OCI-LY1 (cell line): ENCODE measurements around the gene ELK4.

Experiments used
- CTCF ChIP-seq: fragments of 200-600 bp; sonication (generic), shearing (Covaris generic); IDR thresholded peaks from 2 replicates; pipeline ENCODE4 v1.5.1; 2017; ENCODE audit warnings: mild to moderate bottlenecking, antibody characterized with exemption, low read length, moderate library complexity, mixed read lengths
- EZH2 ChIP-seq: fragments of 200-600 bp; sonication (generic), shearing (Covaris generic); IDR thresholded peaks from 2 replicates; pipeline ENCODE4 v1.8.0; 2017; ENCODE audit warnings: borderline replicate concordance, mixed run types, mild to moderate bottlenecking, antibody characterized with exemption, low read length, moderate library complexity, mixed read lengths

- TF ChIP-seq CTCF = no peak
- TF ChIP-seq EZH2 = no peak
Measured at GRCh38 chr1:205581321-205581980, 50.4 kb downstream of the ELK4 start.
